Fibroblast of skin of left biceps (primary cell): Measurements from ENCODE around the gene SLC24A3.

ENCODE experiments used
- DNase-seq, 2 experiments: peaks; one replicate each; pipeline ENCODE4 v3.0.0-alpha.2; 2013; ENCODE audit warnings: low read depth in 2 of 2

The SLC24A3 gene

DNA sequence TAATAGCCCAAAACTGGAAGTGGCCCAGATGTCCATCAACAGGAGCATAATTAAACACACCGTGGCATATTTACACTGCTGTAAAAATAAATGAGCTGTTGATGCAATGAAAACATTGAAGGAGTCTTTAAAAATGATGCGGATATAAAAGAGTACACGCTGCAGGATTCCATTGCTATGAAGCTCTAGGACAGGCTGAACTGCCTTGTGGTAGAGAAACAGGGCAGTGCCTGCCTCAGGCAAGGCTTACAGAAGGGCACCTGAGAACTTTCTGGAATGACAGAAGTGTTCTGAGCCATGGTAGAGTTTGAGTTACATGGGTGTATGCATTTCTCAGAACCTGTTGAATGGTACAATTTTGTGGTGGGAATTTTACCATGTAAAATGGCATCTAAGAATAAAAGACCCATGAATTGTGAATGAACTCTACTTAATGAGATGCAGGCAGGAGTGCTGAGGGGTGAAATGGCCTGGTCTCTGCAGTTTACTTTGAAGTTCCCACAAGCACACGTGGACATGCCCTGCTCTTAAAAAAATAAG, 500.3 kb downstream of the SLC24A3 start:
- DNase-seq: no peak

DNA sequence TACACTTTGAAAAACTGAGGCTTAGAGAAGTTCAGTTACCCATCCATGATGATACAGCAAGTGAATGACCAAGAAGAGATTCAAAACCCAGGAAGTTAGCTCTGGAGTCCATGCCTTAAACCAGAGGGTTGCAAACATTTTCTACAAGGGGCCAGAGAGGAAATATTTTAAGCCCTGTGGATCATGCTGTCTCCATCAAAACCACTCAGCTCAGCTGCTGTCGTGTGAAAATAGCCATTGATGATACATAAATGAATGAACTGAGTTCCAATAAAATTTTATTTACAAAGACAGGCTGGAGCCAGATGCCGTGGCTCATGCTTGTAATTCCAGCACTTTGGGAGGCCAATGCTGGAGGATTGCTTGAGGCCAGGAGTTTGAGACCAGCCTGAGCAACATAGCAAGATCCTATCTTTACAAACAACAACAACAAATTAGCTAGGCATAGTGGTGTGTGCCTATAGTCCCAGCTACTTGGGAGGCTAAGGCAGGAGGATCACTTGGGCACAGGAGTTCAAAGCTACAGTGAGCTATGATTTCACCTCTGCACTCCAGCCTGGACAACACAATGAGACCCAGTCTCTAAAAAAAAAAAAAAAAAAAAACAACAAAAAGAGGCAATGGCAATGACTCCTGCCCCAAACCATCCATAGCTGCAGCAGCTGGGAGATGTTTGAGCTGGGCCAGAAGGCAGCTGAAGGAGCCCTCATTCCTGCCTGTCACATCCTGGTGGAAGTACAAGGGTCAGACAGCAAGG, 501.6 kb downstream of the SLC24A3 start:
- no peak for DNase-seq

DNA sequence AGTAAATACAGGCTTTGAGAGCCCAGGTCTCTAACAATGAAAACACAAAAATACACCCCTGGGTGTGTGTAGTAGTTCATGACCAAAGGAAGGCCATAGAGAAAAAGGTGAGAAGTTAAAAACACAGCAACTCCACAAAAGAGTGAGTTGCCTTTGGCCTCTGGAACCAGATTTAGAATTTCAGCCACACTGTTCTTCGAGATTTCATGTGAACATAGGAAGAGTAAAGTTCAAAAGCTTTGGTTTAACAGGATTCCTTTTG, 502.1 kb downstream of the SLC24A3 start:
- DNase-seq: no peak

DNA sequence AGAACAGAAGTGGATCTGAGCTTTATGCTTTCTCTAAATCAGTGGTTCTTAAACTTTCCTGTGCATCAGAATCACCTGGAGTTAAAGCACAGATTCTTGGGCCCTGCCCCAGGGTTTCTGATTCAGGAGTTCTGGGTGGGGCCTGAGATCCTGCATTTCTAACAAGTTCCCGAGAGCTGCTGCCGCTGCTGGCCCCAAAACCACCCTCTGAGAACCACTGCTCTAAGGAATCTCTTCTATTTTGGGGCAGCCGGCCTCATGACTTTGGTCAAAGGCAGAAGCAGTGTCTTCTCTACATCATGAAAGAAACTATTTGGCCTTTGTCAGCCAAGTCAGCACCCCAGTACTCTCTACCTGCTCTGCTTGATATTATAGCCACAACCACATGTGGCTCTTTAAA, 503.5 kb downstream of the SLC24A3 start:
- DNase-seq: no peak

DNA sequence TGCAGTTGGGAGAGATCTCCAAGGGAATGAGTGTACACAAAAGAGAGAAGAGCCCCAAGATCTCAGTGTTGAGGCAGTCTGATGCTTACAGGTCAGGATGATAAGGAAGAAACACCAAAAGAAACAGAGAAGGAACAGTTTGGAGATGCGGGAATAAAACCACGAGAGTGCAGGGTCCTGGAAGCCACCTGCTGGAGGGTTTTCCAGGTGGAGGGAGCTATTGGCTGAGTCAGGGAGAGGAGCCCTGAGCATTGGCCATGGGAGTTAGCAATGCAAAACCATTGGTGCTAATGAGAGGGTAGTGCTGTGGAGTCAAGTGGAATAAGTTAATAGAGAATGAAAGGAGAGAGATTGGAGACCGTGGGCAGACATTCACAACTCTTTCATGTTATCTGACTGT, 506.4 kb downstream of the SLC24A3 start:
- no peak for DNase-seq

DNA sequence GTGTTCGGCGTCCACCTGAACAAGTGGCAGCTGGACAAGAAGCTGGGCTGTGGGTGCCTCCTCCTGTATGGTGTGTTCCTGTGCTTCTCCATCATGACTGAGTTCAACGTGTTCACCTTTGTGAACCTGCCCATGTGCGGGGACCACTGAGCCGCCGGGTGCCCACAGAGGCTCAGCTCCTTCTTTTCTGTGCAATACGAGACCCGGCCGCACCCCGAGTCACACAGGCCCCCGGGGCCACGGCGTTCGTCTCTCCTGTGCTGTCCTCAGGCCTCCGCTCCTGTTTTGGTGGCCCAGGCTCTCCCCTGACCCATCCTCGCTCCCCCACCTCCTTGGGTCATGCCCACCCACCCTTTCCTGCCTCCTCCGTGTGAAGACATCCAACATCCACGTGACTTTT, 508.5 kb downstream of the SLC24A3 start:
- no peak for DNase-seq

DNA sequence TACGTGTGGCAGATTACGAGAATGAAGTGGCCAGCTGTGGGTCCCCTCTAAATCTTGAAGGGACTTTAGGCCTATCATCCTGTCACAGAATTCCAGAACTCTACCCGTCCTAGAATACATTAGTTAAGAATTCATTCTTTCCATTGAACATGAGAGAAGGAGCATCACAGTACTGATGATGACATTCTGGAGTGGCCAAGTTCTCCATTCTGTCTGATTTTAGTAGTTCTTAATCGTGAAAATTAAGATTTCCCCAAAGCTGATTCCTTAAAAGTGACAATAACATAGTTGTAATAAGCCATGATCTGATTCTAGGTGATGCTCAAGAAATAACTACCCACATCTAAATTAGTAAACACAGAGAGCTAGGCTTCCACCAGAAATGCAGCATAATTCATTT, 510.6 kb downstream of the SLC24A3 start:
- no peak for DNase-seq

DNA sequence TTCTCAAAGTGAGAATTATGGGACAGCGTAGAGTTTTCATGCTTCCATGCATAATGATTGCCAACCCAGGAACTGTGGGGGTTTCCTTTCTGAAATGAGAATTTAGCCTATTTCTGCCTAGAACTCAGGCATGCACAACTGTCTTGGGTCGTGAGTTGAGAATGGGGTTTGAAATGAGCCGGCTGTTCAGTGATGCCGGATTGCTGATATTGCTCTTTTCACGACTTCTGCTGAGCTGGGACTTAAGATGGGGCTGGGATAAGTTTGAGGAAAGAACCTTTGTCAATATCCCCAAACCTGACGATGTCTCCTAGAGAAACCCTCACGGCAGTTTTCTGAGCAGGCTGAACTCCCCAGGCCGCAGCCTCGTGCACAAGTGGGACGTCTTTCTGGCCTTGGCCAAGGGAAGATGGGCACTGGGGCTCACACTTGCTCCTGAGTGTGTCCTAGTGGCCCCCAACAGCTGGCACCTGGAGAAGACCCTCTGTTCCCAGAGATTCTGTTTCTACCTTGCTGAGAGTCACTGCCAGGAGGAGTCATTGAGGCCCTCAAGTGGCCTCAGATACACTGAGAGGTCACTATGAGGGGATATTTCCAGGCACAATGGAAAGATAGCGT, 511.5 kb downstream of the SLC24A3 start:
- no peak for DNase-seq

DNA sequence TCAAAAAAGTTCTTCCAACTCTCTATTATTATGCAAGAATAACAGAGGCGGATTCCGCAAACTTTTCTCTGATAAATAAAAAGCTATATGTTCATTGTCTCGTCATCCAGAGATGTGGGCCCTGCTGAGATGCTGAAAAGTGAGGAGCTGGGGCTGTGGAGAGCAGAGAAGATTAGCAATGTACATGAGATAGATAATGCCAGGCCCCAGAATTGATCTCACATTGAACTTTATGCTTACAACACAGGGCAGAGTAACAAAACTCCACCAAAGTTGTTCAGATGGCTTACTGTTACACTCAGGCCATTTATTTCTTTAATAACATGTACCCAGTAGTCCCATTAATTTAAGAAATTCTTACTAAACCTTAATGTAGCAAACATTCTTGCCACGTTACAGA, 512.9 kb downstream of the SLC24A3 start:
- DNase-seq: no peak

DNA sequence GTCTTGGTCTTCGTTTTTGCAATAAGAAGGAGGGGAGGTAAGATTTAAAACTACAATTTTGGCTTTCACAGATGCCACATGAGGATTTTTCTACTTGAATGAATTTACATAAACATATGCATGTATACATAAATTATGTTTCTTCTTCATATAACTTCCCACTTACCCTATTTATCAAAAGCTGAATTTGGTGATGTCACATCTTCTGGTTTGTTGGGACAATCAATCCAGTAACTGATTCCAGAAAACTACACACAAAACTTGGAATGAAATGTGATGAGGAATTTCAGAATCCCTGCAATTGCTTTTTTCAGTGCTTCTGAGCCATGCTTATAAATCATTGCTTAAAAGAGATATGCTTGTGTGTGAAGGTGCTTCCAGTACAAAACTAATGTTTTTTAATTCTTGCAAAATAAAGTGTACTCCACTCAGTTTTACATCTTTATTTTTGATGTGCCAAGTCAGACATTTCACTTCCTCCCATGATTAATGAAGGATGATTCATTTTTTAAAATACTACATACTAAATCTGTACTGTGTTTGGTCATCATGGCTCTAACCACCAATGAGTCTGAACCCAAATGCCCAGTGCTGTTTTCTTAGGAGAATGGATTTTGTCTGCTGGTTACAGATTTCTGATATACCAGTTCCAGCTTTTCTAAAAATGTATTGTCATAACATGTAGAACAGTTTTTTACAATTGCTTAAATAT, 513.5 kb downstream of the SLC24A3 start:
- DNase-seq: no peak

DNA sequence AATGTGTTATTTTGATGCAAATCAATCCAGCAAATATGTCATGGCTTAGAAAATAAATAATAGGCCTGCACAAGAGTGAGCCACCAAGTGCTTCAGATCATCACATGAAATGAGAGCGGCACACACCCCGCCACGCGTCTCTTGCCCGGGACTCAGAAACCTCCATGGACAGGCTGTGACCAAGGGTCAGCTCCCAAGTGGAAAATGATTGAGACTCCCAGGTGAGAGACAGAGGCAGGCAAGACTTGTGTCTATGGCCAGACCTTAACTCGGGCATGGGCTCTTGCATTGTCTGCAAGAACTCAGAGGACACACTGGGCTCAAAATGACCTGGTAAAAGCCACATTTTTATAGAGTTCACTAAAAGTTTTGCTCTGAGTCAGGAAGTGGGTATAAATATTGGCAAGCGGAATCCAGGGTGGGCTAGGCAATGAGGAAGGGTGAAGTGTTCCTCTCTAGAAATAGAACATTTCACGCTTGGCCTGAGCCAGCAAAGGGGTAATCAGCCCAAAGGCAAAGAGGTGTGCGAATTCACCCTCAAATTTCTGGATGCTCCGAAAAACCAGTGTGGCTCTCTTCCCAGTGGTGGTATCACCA, 514.9 kb downstream of the SLC24A3 start:
- DNase-seq: no peak

DNA sequence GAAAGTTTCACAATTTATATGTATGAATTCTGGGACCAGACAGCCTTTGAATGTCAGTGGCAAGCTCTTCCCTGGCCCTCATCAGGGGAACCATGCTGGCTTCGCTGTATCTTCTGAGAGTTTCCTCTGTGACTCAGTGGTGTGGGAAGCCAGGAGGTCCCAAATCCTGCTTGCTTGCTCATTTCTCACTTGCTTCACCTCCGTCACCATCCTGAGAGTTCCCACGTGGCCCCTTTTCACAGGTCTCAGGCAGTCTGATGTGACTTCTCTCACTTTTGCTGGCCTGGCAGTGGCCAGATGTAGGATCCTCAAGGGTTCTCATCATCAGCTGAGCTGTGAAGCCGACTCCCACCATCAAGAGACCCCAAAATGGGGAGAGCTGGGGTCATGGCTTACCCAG, 517.2 kb downstream of the SLC24A3 start:
- no peak for DNase-seq

DNA sequence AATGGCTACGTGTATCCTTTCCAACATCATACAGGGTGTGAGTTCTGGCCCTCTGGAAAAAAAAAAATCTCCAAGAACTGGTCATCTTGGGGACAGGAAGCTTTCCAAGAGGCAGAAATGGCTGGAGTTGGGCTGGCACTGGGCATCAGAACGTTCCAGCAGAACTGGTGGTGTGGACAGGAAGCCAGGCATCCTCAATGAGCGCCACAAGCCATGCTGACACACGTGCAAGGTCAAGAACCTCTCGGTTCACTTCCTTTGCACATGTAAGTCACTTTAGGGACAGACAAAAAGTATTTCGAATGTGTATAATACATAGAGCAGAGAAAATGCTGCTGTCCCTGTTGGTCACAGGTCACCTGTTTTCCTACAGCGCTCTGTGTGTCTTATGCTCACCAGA, 518.3 kb downstream of the SLC24A3 start:
- no peak for DNase-seq

DNA sequence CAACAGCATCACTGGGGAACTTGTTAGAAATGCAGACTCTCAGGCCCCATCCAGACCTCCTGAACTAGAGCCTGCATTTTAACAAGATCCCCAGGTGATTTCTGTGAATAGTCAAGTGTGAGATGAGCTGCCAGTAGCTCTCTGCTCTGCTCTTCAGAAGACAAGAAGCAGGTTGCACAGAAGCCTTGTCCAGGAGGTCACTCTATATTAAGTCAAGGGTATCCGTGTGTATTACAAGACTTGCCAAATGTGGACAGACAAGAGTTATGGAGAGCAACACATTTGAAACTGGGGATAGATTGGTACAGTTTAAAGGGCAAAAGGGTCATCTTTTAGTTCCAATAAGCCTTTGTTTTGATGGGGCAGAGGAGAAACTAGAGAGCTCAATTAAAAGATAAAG, 522.4 kb downstream of the SLC24A3 start:
- DNase-seq: no peak

DNA sequence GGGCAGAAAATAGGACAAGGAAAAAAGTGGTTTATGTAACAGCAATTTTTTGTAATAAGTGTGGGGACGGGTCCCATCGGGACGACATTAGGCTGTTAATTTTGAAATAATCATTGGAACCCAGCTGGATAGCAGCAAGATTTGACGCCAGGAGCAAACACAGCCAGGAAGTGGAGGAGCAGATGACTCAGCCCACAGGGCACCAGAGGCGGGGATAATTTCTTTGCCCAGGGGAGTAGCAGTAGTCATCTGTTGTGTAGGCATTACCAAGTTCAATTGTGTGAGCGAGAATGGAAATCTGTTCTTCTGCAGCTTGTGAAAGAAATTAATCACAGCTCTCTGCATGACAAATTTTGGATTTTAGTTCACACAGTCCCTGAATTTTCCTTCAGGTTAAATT, 523.0 kb downstream of the SLC24A3 start:
- no peak for DNase-seq

DNA sequence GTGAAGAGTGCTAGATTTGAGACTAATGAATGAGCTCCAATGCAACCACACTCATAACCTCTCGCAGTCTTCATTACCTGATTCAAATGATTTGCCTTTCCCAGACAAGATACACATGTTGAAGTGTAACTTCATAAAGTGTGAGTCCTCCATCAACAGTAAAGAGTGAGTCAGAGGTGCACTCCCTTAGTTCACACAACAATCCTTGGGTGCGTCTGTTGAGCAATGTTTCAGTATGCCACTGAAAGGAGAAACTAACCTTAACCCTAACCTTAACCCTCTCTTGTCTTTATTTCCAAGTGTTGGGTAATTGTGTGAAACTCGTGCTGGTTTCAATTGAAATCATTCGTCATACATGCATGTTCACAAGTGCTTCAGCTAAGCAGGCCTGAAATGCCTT, 524.6 kb downstream of the SLC24A3 start:
- DNase-seq: no peak

DNA sequence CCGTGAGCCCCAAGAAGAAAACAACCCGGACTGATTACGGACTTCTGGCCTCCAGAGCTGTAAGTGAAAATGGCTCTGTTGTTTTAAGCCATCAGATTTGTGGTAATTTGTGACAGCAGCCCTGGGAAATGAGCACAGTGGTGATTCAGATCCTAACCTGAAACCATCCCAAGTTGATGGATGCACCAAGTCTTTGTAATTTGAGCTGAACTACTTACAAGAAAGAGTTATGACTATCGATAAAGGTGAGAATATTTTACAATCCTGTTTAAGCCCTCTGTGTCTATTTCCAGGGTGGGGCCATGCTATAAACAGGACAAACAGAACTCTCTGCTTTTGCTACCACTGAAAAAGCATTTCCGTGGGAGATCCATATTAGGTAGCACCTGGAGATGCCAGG, 526.5 kb downstream of the SLC24A3 start:
- DNase-seq: no peak

DNA sequence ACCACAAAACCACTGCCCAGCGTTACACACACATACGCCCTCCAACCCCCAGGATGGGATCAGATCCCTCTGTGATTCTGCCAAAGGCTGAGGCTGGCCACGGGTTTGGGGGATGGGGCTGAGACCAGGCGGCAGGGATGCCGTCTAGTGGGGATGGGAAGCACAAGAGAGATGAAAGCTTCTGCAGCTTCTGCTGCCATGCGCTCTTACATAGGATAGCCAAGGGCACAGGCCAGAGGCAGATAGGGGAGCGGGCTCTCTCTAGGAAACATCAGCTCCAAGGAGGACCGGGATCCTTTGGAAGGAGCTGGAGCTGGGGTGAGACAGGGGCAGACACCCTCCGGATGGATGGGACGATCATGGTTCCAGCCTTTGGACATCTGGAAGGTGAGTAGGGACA, 526.9 kb downstream of the SLC24A3 start:
- DNase-seq: no peak

DNA sequence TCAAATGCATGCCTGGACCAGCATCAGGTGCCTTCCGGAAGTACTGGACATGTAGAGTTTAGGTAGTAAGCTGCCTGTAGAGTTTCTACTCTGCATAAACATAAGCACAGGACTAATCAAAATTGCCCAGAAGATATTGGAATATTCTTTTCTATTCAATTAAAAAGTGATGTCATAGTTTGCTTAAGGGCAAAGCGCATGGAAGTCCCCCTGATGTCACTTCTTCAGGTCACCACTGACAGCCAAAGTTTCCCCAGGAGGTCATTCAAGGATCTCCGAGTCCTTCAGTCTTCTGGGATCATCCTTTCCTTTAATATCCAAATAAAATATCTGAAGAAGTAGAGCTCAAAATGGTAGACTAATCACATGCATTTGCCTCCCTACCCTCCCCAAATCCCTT, 528.1 kb downstream of the SLC24A3 start:
- no peak for DNase-seq

DNA sequence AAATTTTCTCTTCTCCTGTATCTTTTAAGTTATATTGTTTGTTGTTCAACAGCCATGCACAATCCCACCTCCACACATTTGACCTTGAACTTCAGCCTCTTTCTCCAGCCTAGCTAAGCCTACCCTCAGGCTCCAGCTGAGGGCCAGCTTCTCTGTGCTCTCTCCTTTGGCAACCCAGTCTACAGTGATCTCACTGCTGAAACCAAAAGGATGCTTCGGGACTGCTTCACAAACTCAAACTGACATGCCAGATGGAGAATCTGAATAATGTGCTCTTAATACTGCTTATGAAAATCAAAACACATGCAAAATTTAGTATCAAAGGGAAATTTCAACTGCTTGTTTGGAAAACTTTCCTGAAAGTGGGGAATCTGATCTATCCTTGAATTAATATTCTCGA, 529.5 kb downstream of the SLC24A3 start:
- DNase-seq: no peak

DNA sequence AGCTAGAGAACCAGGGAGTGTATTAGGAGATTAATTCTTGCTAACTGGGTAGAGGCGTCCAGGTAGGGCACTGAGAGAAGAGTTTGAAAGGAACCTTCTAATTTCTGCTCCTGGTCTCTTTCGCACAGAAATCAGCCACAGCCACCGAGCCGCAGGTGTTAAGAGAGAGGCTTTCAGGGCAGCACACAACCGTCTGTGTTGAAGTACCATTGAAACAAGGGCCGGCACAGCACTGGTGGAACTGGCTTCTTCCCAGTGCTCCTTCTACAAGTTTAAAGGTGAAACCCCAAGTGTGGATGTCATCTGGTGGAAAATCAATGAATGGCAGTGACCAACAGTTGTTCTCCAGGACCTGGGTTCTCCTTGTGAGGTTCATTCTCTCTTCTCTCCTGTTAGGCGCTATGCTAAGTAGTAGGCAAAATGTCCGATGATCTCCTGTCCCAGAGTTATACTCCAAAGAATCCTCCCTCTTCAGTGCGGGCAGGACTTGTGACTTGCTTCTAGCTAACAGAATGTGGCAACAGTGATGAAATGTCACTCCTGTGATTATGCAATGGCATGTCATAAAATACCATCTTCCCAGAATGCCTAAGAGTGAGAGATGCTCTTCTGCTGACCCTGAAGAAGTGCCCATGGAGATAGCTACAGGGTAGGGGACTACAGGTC, 530.7 kb downstream of the SLC24A3 start:
- no peak for DNase-seq

DNA sequence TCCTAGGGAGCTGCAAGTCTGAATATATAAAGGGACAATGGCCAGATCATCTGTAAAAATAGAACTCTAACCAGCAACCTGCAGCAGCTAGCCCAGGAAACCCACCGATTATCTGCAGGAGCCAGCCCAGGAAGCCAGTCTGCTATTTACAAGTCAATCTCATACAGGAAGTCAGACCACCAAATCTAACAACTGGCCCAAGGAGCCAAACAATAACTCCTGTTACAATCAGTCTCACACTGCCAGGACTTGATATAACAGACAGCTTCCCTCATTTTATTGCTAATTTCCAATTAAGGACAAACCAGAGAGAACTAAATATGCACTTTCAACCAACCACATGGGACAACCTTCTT, 531.2 kb downstream of the SLC24A3 start:
- no peak for DNase-seq
